ENCODE data around the gene AQP12B. TPM values are rescaled to one million over a fixed set of nuclear protein-coding genes. Genes with fewer than 3 reads are reported as not detected.

The AQP12B gene
- polyA plus RNA-seq, 1 of the 3 experiments (the other 2 are of a cell fraction): not detected

DNA sequence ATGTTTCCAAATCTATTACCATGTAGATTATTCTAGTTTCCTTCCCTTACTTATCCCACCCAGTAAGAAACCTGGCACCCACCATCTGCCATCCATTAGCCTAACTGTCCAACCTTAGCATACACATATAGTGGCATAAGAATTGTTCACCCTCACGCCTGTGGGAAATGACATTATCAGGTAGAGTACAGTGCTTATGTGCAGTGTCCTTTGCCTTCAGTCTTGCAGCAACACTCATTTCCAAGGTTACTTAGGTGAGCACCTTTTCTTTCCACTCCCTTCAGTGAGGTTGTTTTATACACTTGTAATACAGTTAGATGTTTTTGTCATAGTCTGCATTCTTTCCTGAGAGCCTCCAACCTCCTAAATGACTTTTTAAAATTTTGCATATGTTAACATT, 18.1 kb downstream of the AQP12B start (continued):
- TF ChIP-seq, protein P1, sequence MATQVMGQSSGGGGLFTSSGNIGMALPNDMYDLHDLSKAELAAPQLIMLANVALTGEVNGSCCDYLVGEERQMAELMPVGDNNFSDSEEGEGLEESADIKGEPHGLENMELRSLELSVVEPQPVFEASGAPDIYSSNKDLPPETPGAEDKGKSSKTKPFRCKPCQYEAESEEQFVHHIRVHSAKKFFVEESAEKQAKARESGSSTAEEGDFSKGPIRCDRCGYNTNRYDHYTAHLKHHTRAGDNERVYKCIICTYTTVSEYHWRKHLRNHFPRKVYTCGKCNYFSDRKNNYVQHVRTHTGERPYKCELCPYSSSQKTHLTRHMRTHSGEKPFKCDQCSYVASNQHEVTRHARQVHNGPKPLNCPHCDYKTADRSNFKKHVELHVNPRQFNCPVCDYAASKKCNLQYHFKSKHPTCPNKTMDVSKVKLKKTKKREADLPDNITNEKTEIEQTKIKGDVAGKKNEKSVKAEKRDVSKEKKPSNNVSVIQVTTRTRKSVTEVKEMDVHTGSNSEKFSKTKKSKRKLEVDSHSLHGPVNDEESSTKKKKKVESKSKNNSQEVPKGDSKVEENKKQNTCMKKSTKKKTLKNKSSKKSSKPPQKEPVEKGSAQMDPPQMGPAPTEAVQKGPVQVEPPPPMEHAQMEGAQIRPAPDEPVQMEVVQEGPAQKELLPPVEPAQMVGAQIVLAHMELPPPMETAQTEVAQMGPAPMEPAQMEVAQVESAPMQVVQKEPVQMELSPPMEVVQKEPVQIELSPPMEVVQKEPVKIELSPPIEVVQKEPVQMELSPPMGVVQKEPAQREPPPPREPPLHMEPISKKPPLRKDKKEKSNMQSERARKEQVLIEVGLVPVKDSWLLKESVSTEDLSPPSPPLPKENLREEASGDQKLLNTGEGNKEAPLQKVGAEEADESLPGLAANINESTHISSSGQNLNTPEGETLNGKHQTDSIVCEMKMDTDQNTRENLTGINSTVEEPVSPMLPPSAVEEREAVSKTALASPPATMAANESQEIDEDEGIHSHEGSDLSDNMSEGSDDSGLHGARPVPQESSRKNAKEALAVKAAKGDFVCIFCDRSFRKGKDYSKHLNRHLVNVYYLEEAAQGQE (IDR thresholded peaks at IDR 0.05; ENCODE audit: low read depth, low read length): no peak

DNA sequence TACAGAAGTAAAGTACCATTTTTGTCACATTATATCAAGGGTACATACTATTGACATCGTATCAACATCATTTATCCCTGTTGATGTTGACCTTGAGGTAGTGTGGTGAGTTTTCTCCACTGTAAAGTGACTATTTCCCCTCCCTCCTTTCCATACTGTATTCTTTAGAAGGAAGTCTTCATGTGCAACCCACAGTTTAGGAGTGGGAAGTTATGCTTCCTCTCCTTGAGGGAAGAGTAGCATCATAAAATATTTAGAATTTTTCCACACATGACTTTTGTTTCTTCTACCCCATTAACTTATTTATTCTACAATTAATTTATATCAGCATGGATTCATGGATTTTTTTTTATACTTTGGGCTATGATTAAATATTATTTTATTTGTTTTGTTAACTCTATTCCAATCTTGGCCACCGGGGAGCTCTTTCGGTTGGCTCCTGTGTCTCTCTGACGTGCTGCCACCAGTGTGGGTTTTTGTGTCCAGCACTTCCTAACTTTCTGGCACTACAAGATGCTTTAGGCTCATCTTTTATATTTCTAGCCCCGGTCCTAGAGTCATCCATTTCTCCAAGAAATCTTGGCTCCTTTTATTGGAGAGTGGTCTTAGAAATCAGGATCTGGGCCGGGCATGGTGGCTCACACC, 19.0 kb downstream of the AQP12B start:
- POLR2A ChIA-PET: no interaction called here
- Histone ChIP-seq H2AFZ (ENCODE audit: low read depth) (no peak overlapping the region), H3F3A (replicated peaks; ENCODE audit: insufficient read depth) (no peaks in the 10 kb centered on the region), H3K9ac (no peak overlapping the region), H3K4me3 (ENCODE audit: low read depth in 2 of 2, low read length in 1 of 2) (no peak overlapping the region), H3K27me3 (ENCODE audit: insufficient read depth) (no peaks in the 10 kb centered on the region), H3K9me3 (no peaks in the 10 kb centered on the region), H3K27ac (ENCODE audit: low read depth in 2 of 2, low read length in 1 of 2) (no peak overlapping the region), H3K4me1 (ENCODE audit: control insufficient read depth in 1 of 2, insufficient read depth in 2 of 2, low read depth in 1 of 2, low read length in 1 of 2) (no peaks in the 10 kb centered on the region), H3K79me2 (ENCODE audit: insufficient read depth) (no peaks in the 10 kb centered on the region), H3K36me3 (replicated peaks in 1 of 2; ENCODE audit: control insufficient read depth in 1 of 2, insufficient read depth in 2 of 2, low read length in 1 of 2) (no peaks in the 10 kb centered on the region), H4K20me1 (ENCODE audit: insufficient read depth) (no peaks in the 10 kb centered on the region), H3K9me2 (no peaks in the 10 kb centered on the region), H3K4me2 (no peak overlapping the region)
- 5% methylated on average over 6 of the region's 6 CpGs for WGBS (ENCODE audit: low lambda C conversion rate)
- CTCF ChIA-PET: no interaction called here
- no peak for DNase-seq
- TF ChIP-seq, protein P2, sequence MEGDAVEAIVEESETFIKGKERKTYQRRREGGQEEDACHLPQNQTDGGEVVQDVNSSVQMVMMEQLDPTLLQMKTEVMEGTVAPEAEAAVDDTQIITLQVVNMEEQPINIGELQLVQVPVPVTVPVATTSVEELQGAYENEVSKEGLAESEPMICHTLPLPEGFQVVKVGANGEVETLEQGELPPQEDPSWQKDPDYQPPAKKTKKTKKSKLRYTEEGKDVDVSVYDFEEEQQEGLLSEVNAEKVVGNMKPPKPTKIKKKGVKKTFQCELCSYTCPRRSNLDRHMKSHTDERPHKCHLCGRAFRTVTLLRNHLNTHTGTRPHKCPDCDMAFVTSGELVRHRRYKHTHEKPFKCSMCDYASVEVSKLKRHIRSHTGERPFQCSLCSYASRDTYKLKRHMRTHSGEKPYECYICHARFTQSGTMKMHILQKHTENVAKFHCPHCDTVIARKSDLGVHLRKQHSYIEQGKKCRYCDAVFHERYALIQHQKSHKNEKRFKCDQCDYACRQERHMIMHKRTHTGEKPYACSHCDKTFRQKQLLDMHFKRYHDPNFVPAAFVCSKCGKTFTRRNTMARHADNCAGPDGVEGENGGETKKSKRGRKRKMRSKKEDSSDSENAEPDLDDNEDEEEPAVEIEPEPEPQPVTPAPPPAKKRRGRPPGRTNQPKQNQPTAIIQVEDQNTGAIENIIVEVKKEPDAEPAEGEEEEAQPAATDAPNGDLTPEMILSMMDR (IDR thresholded peaks at IDR 0.05): peak; percentile 19; the same call in 1 of the 2 replicates
- TF ChIP-seq YY1 (IDR thresholded peaks at IDR 0.05; ENCODE audit: low read depth): no peak

- H3K4me3 ChIP-seq (ENCODE audit: low read depth in 2 of 2, low read length in 1 of 2): no peak overlapping the region
- ChIA-PET POLR2A (no interaction called here), CTCF (no interaction called here)
- no peak overlapping the region for H3K4me2 ChIP-seq
- no peaks in the 10 kb centered on the region for H3F3A ChIP-seq (replicated peaks; ENCODE audit: insufficient read depth)
- no peaks in the 10 kb centered on the region for H3K36me3 ChIP-seq (replicated peaks in 1 of 2; ENCODE audit: control insufficient read depth in 1 of 2, insufficient read depth in 2 of 2, low read length in 1 of 2)
- no peaks in the 10 kb centered on the region for H3K9me3 ChIP-seq
- no peaks in the 10 kb centered on the region for H3K4me1 ChIP-seq (ENCODE audit: control insufficient read depth in 1 of 2, insufficient read depth in 2 of 2, low read depth in 1 of 2, low read length in 1 of 2)
- H3K9me2 ChIP-seq: no peaks in the 10 kb centered on the region
- H4K20me1 ChIP-seq (ENCODE audit: insufficient read depth): no peaks in the 10 kb centered on the region
- DNase-seq: no peak
- no peak overlapping the region for H3K27ac ChIP-seq (ENCODE audit: low read depth in 2 of 2, low read length in 1 of 2)
- H3K9ac ChIP-seq: no peak overlapping the region
- no peaks in the 10 kb centered on the region for H3K79me2 ChIP-seq (ENCODE audit: insufficient read depth)
- 25% methylated on average over 3 of the region's 3 CpGs for WGBS (ENCODE audit: low lambda C conversion rate)
- H2AFZ ChIP-seq (ENCODE audit: low read depth): no peak overlapping the region
- H3K27me3 ChIP-seq (ENCODE audit: insufficient read depth): no peaks in the 10 kb centered on the region
- TF ChIP-seq, protein P3, sequence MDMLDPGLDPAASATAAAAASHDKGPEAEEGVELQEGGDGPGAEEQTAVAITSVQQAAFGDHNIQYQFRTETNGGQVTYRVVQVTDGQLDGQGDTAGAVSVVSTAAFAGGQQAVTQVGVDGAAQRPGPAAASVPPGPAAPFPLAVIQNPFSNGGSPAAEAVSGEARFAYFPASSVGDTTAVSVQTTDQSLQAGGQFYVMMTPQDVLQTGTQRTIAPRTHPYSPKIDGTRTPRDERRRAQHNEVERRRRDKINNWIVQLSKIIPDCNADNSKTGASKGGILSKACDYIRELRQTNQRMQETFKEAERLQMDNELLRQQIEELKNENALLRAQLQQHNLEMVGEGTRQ (IDR thresholded peaks at IDR 0.05; ENCODE audit: borderline replicate concordance, low read depth, low read length): no peak
- TF ChIP-seq NFIC (IDR thresholded peaks at IDR 0.05; ENCODE audit: borderline replicate concordance): no peak
- TF ChIP-seq TEAD4 (IDR thresholded peaks at IDR 0.05; ENCODE audit: borderline replicate concordance, insufficient read depth): no peak
- no peak for TF ChIP-seq EP300 (IDR thresholded peaks at IDR 0.05; ENCODE audit: borderline replicate concordance in 1 of 2, low read depth in 1 of 2, low read length in 1 of 2)
- TF ChIP-seq GATA2 (CRISPR knock-in tag; IDR thresholded peaks at IDR 0.05): no peak
- TF ChIP-seq, protein P1 (IDR thresholded peaks at IDR 0.05; ENCODE audit: low read depth, low read length): no peak
- TF ChIP-seq JUND (IDR thresholded peaks at IDR 0.05): no peak
- TF ChIP-seq, protein P4, sequence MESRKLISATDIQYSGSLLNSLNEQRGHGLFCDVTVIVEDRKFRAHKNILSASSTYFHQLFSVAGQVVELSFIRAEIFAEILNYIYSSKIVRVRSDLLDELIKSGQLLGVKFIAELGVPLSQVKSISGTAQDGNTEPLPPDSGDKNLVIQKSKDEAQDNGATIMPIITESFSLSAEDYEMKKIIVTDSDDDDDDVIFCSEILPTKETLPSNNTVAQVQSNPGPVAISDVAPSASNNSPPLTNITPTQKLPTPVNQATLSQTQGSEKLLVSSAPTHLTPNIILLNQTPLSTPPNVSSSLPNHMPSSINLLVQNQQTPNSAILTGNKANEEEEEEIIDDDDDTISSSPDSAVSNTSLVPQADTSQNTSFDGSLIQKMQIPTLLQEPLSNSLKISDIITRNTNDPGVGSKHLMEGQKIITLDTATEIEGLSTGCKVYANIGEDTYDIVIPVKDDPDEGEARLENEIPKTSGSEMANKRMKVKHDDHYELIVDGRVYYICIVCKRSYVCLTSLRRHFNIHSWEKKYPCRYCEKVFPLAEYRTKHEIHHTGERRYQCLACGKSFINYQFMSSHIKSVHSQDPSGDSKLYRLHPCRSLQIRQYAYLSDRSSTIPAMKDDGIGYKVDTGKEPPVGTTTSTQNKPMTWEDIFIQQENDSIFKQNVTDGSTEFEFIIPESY (IDR thresholded peaks at IDR 0.05; ENCODE audit: borderline replicate concordance, low read depth): no peak
- no peak for TF ChIP-seq MEF2A (IDR thresholded peaks at IDR 0.05; ENCODE audit: borderline replicate concordance, low read depth)
- no peak for TF ChIP-seq CHD2 (IDR thresholded peaks at IDR 0.05; ENCODE audit: low read length, partially characterized antibody)
These were observed 20.0 kb downstream of the AQP12B start for GRCh38 chr2:240662681-240663080.

All from SK-N-SH (cell line).